Fibroblast of the conjunctiva (primary cell): ENCODE results near the gene GOLGA2.

Experiments used
- DNase-seq: peaks from one replicate; pipeline ENCODE4 v3.0.0-alpha.2; 2010; ENCODE audit warnings: low read depth

Gene GOLGA2

GRCh38 chr9:128213746-128214497, 61.9 kb downstream of the GOLGA2 start:
- DNase-seq, result no peak

- DNase-seq, result no peak
These were observed 63.9 kb downstream of the GOLGA2 start for GRCh38 chr9:128211981-128212281.

GRCh38 chr9:128211186-128211980, 64.4 kb downstream of the GOLGA2 start:
- DNase-seq, result no peak

- no peak for DNase-seq
These were observed 66.7 kb downstream of the GOLGA2 start for GRCh38 chr9:128208946-128209669.

DNA sequence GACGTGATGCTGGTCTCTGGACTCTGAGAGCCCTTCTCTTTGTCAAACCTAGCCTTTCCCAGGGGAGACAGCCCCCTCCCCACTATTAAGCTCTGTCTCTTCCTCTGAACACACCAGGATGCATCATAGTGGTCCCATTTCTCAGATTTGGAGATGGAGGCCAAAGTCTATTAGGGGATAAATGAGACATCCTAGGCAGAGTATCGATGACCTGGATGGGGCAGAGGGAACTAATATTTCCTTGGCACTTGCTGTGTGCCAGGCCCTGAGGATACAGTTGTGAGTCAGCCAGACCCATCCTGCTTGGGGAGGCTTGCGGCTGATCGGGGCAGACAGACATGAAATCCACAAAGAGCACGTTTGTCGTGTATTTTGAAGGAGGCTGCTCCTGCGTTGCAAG, 67.4 kb downstream of the GOLGA2 start:
- no peak for DNase-seq

DNA sequence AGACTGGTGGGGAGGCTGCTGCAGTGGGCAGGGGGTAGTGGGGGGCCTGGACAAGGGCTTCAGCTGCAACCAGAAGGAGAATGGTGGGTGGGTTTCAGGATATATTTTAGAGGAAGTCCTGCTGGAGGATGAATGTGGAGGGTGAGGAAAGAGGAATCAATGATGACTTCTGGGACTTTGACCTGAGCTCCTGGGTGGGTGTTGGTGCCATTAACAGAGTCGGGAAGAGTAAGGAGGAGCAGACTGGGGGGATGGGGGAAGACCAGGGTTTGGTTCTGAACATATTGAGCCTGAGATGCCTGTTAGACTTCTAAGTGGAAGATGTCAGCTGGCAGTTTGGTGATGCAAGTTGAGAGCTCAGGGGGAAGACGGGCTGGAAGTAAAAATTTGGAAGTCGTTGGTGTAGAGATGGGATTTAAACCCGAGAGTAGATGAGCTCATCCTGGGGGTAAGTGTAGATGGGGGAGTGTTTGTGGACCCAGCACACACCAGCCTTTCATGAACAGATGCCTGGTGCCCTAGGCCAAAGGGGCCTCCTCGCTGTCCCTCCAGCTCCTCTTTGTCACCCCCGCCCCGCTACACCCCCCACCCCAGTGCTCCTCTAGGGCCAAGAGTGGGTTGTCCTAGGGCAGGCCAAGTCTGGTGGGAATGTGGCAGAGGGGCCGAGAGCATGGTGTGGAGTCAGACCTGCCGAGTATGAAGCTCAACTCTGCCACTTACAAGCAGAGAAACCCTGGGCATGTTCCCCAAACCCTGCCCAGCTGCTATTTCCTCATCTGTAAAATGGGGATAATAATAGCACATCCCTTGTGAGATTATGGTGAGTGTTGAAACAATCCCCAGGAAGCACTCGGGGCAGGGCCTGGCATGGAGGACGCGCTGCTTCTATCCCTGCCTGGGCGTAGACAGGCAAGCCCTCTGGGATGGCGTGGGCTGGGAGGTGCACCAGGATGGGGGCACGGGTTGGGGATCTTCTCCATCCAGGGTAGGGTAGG, 68.6 kb downstream of the GOLGA2 start:
- DNase-seq, result no peak

DNA sequence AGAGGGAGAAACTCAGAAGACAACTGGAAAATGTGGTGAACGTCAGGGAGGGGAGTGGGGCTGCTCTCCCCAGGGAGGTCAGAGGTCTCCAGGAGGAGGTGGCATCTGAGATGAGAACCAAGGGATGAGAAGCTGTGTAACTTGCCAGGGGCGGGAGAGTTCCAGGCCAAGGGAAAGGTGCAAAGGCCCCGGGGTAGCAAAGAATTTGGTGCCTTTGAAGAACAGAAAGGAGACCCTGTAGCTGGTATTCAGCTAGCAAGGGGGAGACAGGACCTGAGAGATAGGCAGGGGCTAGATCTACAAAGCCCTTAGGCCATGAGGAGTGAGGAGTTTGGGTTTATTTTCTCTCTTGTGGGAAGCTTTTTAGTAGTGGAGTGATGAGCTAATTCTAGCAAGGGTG, 69.3 kb downstream of the GOLGA2 start:
- no peak for DNase-seq
